Erythroblast (primary cell): ENCODE results near the gene TNIK.
A peak's percentile ranks its signal among the peaks of the same experiment; 100 is the strongest.

Experiments
- DNase-seq, 2 experiments: peaks; one replicate each; lab custom pipeline; 2025; lab: John Stamatoyannopoulos, UW
- GATA1 ChIP-seq: IDR thresholded peaks from 2 replicates; pipeline ENCODE4 v1.6.1; 2011; ENCODE audit warnings: low read depth, mild to moderate bottlenecking, control low read depth, low read length, moderate library complexity
- POLR2A ChIP-seq: IDR thresholded peaks from 2 replicates; pipeline ENCODE4 v1.6.1; 2011; ENCODE audit warnings: mild to moderate bottlenecking, low read length

TNIK gene

DNA sequence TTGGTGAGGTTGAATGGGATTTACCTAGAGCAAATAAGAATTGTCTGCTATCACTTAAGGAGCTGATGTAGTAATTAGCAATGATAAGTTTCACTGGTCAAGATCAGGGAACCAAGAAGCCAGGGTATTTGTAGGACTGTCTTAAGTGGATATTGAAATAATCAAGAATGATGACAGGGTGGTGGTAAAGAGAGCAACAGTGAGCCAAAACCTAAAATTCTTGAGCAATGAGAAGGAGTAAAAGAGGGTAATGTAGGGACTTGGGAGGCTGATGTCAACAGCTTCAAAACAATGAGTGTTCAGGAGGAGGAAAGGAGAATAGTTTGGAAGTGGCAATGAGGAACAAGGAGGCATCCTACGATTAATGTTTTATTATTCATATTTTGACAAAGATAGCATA is 402.1 kb downstream of the TNIK start:
- DNase-seq = no peak
- no peak for TF ChIP-seq POLR2A
- TF ChIP-seq GATA1 = no peak

DNA sequence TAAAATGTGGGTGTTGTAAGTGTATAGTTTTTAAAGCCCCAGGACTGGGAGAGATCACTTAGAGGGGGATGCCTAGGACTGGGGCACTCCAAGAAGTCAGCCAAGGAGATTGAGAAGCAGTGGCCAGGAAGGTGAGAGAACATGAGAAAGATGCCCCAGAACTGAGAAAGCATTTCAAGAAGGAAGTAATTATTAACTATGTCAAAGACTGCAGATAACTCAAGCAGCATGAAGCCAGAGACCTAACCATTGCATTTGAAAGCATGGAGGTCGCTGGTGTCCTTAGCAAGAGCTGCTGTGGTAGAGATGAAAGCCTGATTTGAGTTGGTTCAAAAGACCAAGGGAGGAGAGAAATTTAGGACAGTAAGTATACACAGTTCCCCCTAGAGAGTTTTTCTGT is 403.1 kb downstream of the TNIK start:
- no peak for DNase-seq
- TF ChIP-seq GATA1 (no peak), POLR2A (no peak)

DNA sequence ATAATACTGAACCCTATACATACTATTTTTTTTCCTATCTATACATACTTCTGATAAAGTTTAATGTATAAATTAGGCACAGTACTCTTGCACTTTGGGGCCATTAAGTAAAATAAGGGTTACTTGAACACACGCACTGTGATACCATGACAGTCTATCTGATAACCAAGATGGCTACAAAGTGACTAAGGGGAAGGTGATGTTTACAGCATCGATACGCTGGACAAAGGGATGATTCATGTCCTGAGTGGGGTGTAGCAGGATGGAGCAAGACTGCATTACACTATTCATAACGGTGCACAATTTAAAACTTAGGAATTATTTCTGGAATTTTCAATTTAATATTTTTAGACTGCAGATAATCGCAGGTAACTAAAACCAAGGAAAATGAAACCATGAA is 403.7 kb downstream of the TNIK start:
- TF ChIP-seq GATA1 (no peak), POLR2A (no peak)
- no peak for DNase-seq

DNA sequence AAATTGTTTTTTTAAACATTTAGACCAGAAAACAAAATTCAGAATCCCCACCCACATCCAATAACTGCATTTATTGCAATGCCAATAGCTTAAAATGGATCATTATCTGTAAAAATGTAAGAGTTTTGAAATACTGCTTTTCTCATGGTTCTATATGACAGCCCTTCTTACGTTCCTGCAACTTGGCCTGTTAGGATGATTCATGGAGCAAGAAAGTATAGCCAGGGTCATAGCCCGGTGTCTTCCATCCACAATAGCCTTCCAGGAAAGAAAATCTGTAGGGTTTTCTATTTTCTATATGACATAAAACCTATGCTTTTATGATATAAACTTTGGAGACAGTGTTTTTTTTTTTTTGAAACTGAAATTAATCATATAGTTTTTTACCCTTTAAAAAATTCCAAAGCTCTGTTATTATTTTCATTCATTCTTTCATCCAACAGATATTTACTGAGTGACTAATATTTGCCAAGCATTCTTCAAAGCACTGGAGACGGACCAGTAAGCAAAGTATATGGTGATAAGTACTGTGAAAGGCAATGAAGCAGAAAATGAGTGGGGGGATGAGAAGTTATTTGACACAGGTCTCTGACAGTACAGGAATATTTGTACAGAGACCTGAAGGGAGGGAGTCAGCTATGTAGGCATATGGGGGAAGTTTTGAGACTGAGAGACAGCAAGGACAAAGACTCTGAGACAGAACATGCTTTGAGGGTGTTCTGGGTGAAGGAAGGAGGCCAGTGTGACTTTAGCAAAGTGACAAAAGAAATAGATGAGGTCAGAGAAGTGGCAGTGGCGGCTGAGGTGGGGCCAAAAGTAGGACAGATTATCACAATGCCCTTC is 404.6 kb downstream of the TNIK start:
- TF ChIP-seq GATA1 (no peak), POLR2A (no peak)
- DNase-seq = no peak

DNA sequence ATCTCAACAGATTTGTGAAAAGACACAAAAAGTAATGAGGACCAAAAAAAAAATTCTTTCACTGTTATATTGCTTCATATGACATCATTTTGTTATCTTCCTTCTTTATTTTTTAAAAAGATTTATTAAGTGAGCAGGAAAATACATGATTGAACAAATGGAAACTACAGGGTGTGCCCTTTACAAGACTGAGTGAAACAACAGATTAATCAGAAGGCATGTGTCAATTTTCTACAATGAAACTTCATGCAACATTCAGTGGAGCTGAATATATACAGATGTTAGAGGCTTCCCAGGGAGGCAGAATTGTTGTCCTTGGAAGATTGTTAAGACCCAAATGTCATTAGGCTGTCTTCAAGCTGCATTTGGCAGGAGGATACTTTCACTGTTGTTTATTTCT is 405.3 kb downstream of the TNIK start:
- no peak for TF ChIP-seq POLR2A
- no peak for DNase-seq

DNA sequence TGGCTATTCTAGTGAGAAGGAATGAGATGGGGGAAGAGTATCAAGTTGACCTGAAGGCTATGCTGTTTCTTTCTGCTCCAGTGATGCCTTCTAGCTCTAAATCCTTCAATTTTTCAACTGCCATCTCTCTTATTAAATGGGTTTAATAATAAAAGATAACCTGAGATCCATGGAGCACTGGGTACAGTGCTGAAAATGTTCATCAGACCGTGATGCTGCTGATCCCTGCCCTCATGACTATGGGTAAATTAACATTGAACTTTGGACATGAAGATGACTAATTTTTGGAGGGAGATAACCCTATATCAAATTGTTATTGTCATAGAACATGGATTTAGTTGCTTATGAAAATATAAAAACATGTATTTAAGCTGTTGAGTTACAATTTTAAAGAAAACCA is 406.0 kb downstream of the TNIK start:
- TF ChIP-seq POLR2A = no peak
- TF ChIP-seq GATA1 = no peak
- DNase-seq = no peak

DNA sequence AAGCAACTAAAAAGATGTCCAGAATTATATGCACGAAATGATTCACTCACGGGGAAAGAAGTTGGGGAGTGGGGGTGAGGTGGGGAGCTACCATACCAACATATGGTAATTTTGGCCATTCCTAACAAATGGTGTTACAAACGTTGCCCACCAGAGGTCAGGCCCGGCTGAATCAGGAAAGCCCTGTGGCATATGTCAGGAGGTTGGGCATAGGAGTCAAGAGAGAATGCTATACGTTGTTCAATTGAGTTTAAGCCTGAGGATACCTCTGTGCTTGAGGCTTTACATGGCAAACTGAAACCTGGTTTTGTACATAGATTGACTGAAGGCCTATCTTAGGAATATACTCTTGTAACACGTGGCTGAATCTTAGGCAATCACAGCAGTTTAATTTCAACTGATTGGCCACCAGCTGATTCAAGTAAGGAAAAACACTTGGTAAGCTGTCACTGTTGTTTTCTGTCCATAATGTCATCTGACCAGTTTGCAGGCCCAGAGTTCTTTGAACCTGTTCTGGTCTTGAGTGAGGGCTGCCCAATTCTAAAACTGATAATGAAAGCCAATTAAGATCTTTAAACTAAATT is 410.3 kb downstream of the TNIK start:
- no peak for TF ChIP-seq POLR2A
- no peak for TF ChIP-seq GATA1
- peak; percentile 55 to 71 for DNase-seq

DNA sequence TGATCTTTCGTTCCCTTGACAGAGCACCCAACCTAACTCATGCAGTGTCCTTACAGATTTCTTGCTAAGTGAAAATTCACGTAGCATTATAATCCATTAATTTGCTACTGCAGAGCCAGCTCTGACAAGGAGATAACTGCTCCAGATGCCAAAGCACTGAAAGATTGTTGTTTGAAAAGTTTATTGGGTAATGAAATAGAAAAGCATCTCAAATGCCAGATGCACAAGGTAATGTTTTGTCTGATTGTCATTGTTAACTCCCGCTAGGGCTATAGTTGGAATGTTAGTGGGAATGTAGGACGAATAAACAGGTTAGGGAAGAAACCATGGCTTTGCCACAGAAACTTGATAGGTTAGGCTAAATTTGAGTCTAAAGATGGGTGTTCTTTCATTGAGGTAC is 413.4 kb downstream of the TNIK start:
- TF ChIP-seq POLR2A (no peak), GATA1 (no peak)
- no peak for DNase-seq

DNA sequence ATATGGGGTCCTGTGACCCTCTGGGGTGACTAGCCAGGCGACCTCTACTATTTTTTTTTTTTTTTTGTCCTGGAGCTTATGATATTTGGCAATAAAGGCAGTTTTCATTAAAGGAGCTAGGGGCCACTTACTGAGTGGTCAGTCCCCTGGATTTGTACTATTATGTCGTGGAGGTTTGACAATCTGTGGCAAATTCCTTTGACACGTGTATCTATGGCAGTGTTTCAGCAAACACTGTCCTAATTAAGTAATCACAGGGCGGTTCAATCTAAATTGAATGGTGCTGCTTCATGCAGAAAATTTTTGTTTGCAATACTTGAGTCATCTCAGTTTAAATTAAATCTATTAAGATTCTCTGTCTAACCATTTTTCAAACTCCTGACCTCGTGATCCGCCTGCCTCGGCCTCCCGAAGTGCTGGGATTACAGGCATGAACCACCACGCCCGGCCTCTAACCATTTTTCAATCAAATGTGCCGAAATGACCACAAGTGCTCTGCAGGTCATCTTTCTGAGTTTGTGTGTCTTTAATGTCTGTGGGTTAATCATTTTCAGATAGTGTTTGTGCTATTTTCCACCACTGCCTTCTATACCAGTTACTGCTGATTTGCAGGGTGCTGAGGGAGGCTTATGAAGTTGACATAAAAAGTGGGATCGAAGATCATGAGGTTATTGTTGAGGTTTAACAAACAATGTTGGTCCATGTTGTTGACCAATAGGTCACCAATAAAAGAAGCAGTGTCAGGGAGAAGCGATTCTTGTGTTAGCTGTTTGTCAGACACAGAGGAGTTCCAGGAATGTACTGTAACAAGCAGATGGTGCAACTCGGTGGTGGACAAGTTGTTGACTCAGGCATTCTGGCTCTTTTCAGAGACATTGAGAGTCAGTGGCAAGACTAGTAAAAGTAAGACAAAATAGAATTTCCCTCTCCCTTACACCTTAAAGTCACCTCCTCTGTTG is 415.1 kb downstream of the TNIK start:
- TF ChIP-seq POLR2A = no peak
- no peak for TF ChIP-seq GATA1
- no peak for DNase-seq

DNA sequence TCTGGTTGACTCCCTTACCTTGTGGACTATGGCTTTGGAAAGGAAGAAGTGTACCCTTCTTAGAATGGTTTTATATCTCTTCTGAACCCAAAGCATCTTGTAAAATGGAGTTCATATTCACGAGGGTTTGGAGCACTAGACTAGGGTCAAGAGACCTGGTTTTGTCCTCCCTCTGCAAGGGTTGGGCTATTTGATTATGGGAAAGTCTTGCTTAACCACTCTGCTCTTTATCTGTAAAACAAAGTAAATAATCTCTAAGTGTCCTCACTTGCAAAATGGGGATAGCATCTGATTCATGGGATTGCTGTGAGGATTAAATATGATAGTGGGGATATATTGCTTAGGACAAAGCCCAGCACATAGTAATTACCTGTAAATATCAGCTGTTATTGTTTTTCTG is 415.8 kb downstream of the TNIK start:
- DNase-seq = no peak
- TF ChIP-seq GATA1 = no peak
- TF ChIP-seq POLR2A = no peak

DNA sequence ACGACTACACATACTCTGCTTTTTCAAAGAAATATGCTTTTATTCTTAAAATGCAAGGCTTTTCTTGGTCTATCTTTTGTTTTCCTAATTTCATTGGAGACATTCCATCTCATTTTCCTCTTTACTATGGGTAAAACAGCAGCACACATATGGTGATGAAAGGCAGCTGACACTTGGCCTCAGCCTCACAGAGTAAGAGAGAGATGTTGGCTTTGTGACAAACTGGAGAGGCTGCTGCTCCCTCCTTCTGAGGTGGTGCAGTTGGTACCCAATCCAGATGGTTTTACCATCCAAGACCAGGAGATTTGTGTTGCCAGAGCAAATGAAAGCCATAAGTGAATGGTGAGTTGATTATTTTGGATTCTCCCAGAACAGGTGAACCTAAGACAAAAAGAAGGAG is 420.5 kb downstream of the TNIK start:
- no peak for TF ChIP-seq POLR2A
- no peak for TF ChIP-seq GATA1
- no peak for DNase-seq

DNA sequence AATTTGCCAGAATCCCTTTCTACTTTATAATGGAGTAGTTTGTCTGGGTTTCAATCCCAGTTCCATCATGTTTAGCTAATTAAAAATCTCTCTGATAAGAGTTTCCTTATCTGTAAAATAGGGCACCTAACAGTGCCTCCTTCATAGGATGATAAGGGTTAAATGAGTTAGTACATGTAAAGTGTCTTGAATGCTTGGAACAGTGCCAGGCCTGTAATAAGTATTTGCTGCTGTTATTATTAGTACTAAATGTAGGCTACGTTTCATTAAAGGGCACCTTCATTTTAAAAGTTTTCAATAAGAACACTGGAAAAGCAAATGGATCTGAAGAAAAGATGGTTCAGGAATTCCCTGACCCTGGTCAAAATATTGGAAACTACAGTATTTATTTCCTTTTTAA is 421.9 kb downstream of the TNIK start:
- DNase-seq = peak; percentile 12 to 16
- no peak for TF ChIP-seq POLR2A
- TF ChIP-seq GATA1 = no peak

DNA sequence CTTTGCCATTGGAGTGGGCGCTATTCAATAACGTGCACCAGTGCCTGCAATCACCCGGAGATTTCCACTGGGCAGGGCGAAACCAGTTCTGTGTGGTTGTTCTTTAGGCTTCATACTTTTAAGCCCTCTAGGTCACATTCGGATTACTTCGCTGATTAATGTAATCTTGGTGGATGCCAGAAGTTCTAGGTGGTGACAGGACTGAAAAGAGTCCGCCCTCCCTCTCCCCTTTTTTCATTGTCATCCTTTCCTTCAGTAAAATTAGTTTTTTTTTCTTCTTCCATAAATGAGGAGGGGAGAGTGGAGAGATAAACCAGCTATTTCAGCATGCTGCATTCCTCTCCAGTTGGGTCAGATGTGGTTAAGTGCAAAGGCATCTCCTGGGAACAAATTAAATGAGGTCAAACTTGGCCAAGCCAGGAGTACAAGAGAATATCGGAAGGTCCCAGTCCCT is 431.4 kb downstream of the TNIK start:
- TF ChIP-seq GATA1 (no peak), POLR2A (no peak)
- no peak for DNase-seq
